GM23338 (cell line): ENCODE measurements around the gene CRK. TPM values are rescaled to one million over a fixed set of nuclear protein-coding genes. Genes with fewer than 3 reads are reported as not detected.

Experiments used
- ATAC-seq: fragments of 200-7000 bp; cut with Tn5 transposase; 3 replicates; pipeline ENCODE4 v1.9.1; 2020
- DNase-seq: peaks from one replicate; pipeline ENCODE4 v3.0.0-alpha.2; 2015; ENCODE audit warnings: low spot score
- H2AFZ ChIP-seq: fragments of 200-600 bp; sonication (generic); 2 replicates; pipeline ENCODE4 v1.8.0; 2016; ENCODE audit warnings: antibody characterized with exemption, mild to moderate bottlenecking, moderate library complexity
- H3F3A ChIP-seq: fragments of 200-600 bp; sonication (generic); replicated peaks from 2 replicates; pipeline ENCODE4 v1.8.0; 2017; ENCODE audit warnings: antibody characterized with exemption, mixed run types, low read depth
- H3K27ac ChIP-seq: fragments of 200-600 bp; sonication (generic); 2 replicates; pipeline ENCODE4 v1.6.1; 2016; ENCODE audit warnings: low read depth
- H3K27me3 ChIP-seq: fragments of 200-600 bp; sonication (generic); 2 replicates; pipeline ENCODE4 v1.8.0; 2016; ENCODE audit warnings: mild to moderate bottlenecking, mixed run types, moderate library complexity; ENCODE audit not compliant: insufficient read depth
- H3K36me3 ChIP-seq: fragments of 200-600 bp; sonication (generic); 2 replicates; pipeline ENCODE4 v1.8.0; 2016; ENCODE audit warnings: mild to moderate bottlenecking; ENCODE audit not compliant: insufficient read depth
- H3K4me1 ChIP-seq: fragments of 200-600 bp; sonication (generic); 2 replicates; pipeline ENCODE4 v1.8.0; 2016; ENCODE audit warnings: mild to moderate bottlenecking, moderate library complexity; ENCODE audit not compliant: insufficient read depth
- H3K4me2 ChIP-seq: fragments of 200-600 bp; sonication (generic); 2 replicates; pipeline ENCODE4 v1.7.1; 2017; ENCODE audit warnings: mixed run types
- H3K4me3 ChIP-seq: fragments of 200-600 bp; sonication (generic); 2 replicates; pipeline ENCODE4 v1.6.1; 2016; ENCODE audit warnings: mixed run types
- H3K79me2 ChIP-seq: fragments of 200-600 bp; sonication (generic); replicated peaks from 2 replicates; pipeline ENCODE4 v1.8.0; 2017; ENCODE audit warnings: mild to moderate bottlenecking; ENCODE audit not compliant: insufficient read depth
- H3K9me2 ChIP-seq: fragments of 200-600 bp; sonication (generic); 2 replicates; pipeline ENCODE4 v1.8.0; 2017; ENCODE audit not compliant: insufficient read depth
- H4K20me1 ChIP-seq: fragments of 200-600 bp; sonication (generic); replicated peaks from 2 replicates; pipeline ENCODE4 v1.8.0; 2017; ENCODE audit warnings: mild to moderate bottlenecking; ENCODE audit not compliant: insufficient read depth
- H3K27ac Mint-ChIP-seq: 2 replicates; pipeline ENCODE4 v1.8.0; 2020; ENCODE audit warnings: inconsistent platforms, mild to moderate bottlenecking, moderate library complexity, mixed read lengths
- H3K27me3 Mint-ChIP-seq: 3 replicates; pipeline ENCODE4 v1.8.0; 2022; ENCODE audit warnings: low read depth, mild to moderate bottlenecking, moderate library complexity, mixed read lengths, inconsistent platforms; ENCODE audit not compliant: insufficient read depth, poor library complexity
- H3K36me3 Mint-ChIP-seq: 3 replicates; pipeline ENCODE4 v1.8.0; 2021; ENCODE audit warnings: low read depth, mild to moderate bottlenecking, inconsistent platforms, moderate library complexity, mixed read lengths
- H3K4me1 Mint-ChIP-seq: 3 replicates; pipeline ENCODE4 v1.8.0; 2020; ENCODE audit warnings: mild to moderate bottlenecking, inconsistent platforms, mixed read lengths
- H3K4me3 Mint-ChIP-seq: 3 replicates; pipeline ENCODE4 v1.8.0; 2021; ENCODE audit warnings: moderate library complexity, mild to moderate bottlenecking, inconsistent platforms, mixed read lengths
- H3K9me3 Mint-ChIP-seq: 3 replicates; pipeline ENCODE4 v1.8.0; 2020; ENCODE audit warnings: moderate library complexity, mild to moderate bottlenecking, inconsistent platforms, mixed read lengths
- CREB1 ChIP-seq: fragments of 250-450 bp; sonication (Bioruptor Pico); IDR thresholded peaks from 2 replicates; pipeline ENCODE4 v1.5.0; 2020; ENCODE audit warnings: low read depth, mild to moderate bottlenecking, moderate library complexity
- CTCF ChIP-seq, 2 experiments: fragments of 200-600 bp in 1 of 2; sonication (generic) in 1 of 2; conservative IDR thresholded peaks; 2 replicates each; pipeline versions ENCODE4 v1.5.1 to v1.6.1; 2016 to 2017; ENCODE audit warnings: antibody characterized with exemption in 2 of 2, low read depth in 2 of 2, mild to moderate bottlenecking in 2 of 2, moderate library complexity in 1 of 2
- ETS1 ChIP-seq: IDR thresholded peaks from 2 replicates; pipeline ENCODE4 v1.6.1; 2016; ENCODE audit warnings: antibody characterized with exemption
- EZH2 ChIP-seq: fragments of 200-600 bp; sonication (generic); IDR thresholded peaks from one replicate; pipeline ENCODE4 v1.8.0; 2017; ENCODE audit warnings: antibody characterized with exemption, mild to moderate bottlenecking, low read depth; ENCODE audit not compliant: unreplicated experiment
- EZH2phosphoT487 ChIP-seq: fragments of 200-600 bp; sonication (generic); IDR thresholded peaks from one replicate; pipeline ENCODE4 v1.8.1; 2018; ENCODE audit warnings: antibody characterized with exemption; ENCODE audit not compliant: unreplicated experiment
- JUNB ChIP-seq: IDR thresholded peaks from one replicate; pipeline ENCODE4 v1.6.1; 2016; ENCODE audit warnings: antibody characterized with exemption; ENCODE audit not compliant: unreplicated experiment
- REST ChIP-seq: IDR thresholded peaks from one replicate; pipeline ENCODE4 v1.6.1; 2018; ENCODE audit warnings: antibody characterized with exemption; ENCODE audit not compliant: unreplicated experiment
- STAT1 ChIP-seq: IDR thresholded peaks from one replicate; pipeline ENCODE4 v1.6.1; 2016; ENCODE audit warnings: antibody characterized with exemption; ENCODE audit not compliant: unreplicated experiment
- ZNF114 ChIP-seq: fragments of 250-450 bp; sonication (Bioruptor Pico); IDR thresholded peaks from 2 replicates; pipeline ENCODE4 v1.5.0; 2020; ENCODE audit warnings: mild to moderate bottlenecking, moderate library complexity
- ZNF331 ChIP-seq: fragments of 250-450 bp; sonication (Bioruptor Pico); IDR thresholded peaks from 2 replicates; pipeline ENCODE4 v1.5.0; 2020; ENCODE audit warnings: low read depth, mild to moderate bottlenecking, moderate library complexity
- ZNF462 ChIP-seq: fragments of 250-450 bp; sonication (Bioruptor Pico); IDR thresholded peaks from 2 replicates; pipeline ENCODE4 v1.5.0; 2020; ENCODE audit warnings: mild to moderate bottlenecking, moderate library complexity
- polyA plus RNA-seq: library from polyadenylated mRNA; unstranded; fragments of >200 nt; fragmentation: Nextera tagmentation; extraction: Ambion mirVana; gene quantifications from 2 replicates; pipeline ENCODE4 v1.2.1, GENCODE V29; 2016
- total RNA-seq: library from RNA; depleted of rRNA; stranded (reverse); fragments of >200 nt; shearing (Covaris generic); gene quantifications from 2 replicates; pipeline ENCODE4 v1.2.3, GENCODE V29; 2014

The CRK gene
- total and polyA plus RNA-seq, 2 experiments from 2014 or later: 32.6 to 59.8 TPM

- ATAC-seq (no peak), DNase-seq (no peak)
- no peaks in the 10 kb centered on the region for H3K27me3 ChIP-seq
- peaks cover 100% of the 10 kb centered on the region for H3K79me2 ChIP-seq
- no peak for TF ChIP-seq ETS1
- no peak for TF ChIP-seq CREB1 (CRISPR knock-in tag)
- TF ChIP-seq CTCF (conservative IDR thresholded peaks at IDR 0.05; ENCODE audit: low read depth in 2 of 2): no peak
- no peak for TF ChIP-seq JUNB
- TF ChIP-seq STAT1: no peak
- TF ChIP-seq EZH2: no peak
- no peak for TF ChIP-seq REST
- no peak for TF ChIP-seq ZNF331 (CRISPR knock-in tag)
- TF ChIP-seq ZNF114 (CRISPR knock-in tag): no peak
- TF ChIP-seq ZNF462 (CRISPR knock-in tag): no peak
- TF ChIP-seq EZH2phosphoT487: no peak
- no peak overlapping the region; the same call in 1 of the 2 replicates for H3K27ac Mint-ChIP-seq
- no peak overlapping the region for H3K27ac ChIP-seq
- peaks cover 3% of the 10 kb centered on the region; the same call in 1 of the 2 replicates for H3K36me3 ChIP-seq
- peaks cover 63% of the 10 kb centered on the region for H3K4me1 ChIP-seq
- no peak overlapping the region; the same call in 2 of the 3 replicates for H3K4me3 Mint-ChIP-seq
- H3K4me2 ChIP-seq: peak overlapping the region; percentile 16; the same call in 1 of the 2 replicates
- peaks cover 47% of the 10 kb centered on the region for H3K4me1 Mint-ChIP-seq
- no peaks in the 10 kb centered on the region for H3K27me3 Mint-ChIP-seq
- peaks cover 2% of the 10 kb centered on the region; the same call in 1 of the 2 replicates for H3F3A ChIP-seq
- H3K9me3 Mint-ChIP-seq: no peaks in the 10 kb centered on the region
- H2AFZ ChIP-seq: no peak overlapping the region
- H3K36me3 Mint-ChIP-seq: peaks cover 28% of the 10 kb centered on the region; the same call in 2 of the 3 replicates
- H3K9me2 ChIP-seq: no peaks in the 10 kb centered on the region
- no peak overlapping the region for H3K4me3 ChIP-seq
- H4K20me1 ChIP-seq: peaks cover 96% of the 10 kb centered on the region
Measured at GRCh38 chr17:1390432-1391367, 65.3 kb downstream of the CRK start.
